ENCODE measurements around the gene PNMA8A.
A peak's percentile ranks its signal among the peaks of the same experiment; 100 is the strongest.

The PNMA8A gene

DNA sequence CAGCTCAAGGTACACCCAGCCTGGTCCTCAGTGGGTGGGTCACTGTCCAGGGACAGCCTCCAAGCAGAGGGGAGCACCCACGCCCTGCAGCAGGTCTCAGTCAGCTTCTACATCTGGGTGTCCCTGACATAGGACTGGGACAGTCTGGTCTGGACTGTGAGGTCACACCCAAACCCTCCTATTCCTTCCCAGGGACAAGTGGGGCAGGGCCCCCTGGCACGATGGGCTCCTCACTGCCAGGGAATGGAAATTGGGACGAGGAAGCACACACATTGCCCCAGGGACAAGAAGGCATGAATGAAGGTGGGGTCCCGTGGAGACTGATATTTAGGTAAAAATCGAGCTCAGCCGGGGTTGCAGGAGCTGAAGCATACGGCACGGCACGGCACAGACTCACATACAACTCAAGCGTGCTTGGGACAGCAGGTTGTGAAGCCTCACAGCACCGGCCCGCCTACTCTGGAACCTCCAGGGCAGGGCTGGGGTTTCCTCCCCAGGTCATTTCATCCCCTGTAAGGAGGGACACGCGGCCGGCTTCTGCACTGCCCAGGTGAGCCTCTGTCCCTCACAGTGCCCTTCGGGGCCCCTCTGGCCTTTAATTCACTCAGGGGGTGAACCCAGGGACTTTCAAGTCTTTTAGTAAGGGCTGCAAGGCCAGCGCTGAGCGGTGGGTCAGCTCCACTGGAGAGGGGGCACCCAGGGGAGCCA, 20.8 kb upstream of the PNMA8A start:
- TF ChIP-seq, protein P1, sequence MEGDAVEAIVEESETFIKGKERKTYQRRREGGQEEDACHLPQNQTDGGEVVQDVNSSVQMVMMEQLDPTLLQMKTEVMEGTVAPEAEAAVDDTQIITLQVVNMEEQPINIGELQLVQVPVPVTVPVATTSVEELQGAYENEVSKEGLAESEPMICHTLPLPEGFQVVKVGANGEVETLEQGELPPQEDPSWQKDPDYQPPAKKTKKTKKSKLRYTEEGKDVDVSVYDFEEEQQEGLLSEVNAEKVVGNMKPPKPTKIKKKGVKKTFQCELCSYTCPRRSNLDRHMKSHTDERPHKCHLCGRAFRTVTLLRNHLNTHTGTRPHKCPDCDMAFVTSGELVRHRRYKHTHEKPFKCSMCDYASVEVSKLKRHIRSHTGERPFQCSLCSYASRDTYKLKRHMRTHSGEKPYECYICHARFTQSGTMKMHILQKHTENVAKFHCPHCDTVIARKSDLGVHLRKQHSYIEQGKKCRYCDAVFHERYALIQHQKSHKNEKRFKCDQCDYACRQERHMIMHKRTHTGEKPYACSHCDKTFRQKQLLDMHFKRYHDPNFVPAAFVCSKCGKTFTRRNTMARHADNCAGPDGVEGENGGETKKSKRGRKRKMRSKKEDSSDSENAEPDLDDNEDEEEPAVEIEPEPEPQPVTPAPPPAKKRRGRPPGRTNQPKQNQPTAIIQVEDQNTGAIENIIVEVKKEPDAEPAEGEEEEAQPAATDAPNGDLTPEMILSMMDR (IDR thresholded peaks at IDR 0.05; ENCODE audit: low read depth, low read length) = no peak
- DNase-seq (ENCODE audit: extremely low read depth, low read depth) = no peak

DNA sequence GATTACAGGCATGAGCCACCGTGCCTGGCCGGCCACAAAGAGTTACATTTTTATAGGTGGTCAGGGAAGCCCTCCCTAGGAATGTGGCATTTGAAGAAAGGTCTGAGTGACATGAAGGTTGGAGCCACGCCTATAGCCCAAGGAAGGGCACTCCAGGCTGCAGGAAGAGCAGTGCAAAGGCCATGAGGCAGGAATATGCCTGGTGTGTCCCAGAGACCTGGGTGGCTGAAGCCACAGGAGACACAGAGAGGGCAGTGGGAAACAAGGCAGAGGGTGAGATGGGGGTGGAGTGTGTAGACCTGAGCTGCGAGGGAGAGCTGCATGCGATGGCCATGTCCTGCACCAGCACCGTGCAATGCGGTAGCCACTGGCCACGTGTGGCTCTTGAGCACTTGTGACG, 19.4 kb upstream of the PNMA8A start:
- TF ChIP-seq, protein P1 (IDR thresholded peaks at IDR 0.05; ENCODE audit: low read depth, low read length) = no peak
- no peak for DNase-seq (ENCODE audit: extremely low read depth, low read depth)

DNA sequence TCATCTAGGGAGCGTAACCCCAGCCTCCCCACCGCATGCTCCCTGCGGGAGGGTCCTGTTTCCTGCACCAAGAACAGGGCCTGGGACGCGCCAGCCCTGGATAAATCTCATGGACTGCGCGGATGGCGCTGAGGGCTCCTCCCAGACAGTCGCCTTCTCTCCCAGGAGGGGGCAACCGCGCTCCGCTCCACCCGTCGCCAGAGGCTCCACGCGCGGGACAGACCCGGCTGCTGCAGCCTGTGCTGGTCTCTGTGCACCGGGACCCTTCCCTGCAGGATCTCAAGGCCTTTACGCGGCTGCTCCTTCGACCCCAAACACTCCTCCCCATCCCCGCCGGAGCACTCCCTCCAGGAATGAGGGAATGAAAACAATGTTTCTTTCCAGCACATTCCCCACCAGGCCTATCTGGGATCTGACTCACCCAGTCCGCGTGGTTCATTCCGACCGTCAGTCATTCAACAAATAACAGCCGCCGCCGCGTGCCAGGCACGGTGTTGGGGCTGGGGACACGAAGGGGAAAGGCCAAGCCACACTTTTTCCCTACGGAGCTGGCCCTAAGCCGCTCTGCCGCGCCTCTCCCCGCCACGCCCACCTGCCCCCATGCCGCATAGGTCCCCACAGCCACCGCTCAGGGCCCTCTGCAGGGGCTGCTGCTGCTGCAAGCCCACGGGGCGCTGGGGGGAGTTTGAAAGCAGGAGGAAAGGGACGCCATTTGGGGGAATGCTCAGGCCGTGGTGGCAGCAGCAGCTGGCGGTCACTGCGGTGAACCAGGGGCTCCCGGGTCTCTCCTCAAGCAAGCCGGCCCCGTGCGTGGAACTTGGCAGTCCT, 18.3 kb upstream of the PNMA8A start:
- TF ChIP-seq, protein P1 (IDR thresholded peaks at IDR 0.05; ENCODE audit: low read depth, low read length) = peak; percentile 46
- DNase-seq (ENCODE audit: extremely low read depth, low read depth) = no peak

DNA sequence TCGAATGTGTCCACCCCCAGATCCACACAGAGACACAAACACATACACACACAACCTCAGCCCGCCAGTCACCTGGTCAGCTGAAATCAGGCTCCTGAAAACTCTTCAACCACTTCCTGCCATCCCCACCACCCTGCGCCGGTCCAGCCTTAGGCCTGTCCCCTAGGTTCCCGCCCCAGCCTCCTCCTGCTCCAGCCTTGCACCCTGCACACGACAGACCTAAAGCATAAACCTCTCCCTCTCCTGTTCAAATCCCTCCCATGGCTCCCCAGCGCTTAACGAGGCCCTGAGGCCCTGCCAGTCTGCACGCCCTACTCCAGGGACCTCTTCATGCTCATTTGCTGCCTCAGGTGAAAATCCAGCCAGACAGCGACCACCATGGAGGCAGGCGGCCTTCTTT, 17.2 kb upstream of the PNMA8A start:
- TF ChIP-seq, protein P1 (IDR thresholded peaks at IDR 0.05; ENCODE audit: low read depth, low read length) = no peak
- no peak for DNase-seq (ENCODE audit: extremely low read depth, low read depth)

DNA sequence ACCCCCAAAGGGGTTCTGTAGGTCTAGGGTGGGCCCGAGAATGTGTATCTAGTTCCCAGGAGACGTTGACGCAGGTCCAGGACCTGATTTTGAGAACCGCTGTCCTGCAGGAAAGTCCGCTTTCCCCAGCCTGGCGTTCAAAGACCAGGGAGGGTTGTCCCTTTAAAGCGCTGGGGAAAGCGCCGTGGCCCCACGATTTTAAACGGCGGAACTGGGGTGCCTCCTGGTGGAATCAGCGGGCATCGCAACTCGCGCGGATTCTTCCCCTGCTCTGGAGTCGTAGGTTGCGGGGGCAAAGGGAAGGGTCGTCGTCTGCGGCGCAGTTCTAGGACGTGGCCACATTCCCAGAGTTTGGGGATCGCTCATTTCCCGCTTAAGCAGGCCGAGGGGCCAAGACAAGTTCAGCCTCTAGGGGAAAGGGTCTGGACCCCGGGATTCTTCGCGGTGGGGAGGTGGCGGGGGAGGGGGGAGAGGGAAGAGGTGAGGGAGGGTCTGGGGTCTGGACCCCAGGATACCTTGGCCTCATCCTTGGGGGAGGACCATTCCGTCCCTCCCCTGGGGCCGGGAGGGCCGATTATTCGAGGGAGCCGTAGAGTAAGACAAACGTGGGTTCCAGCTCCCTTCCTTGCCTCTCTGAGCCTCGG, 16.6 kb upstream of the PNMA8A start:
- TF ChIP-seq, protein P1 (IDR thresholded peaks at IDR 0.05; ENCODE audit: low read depth, low read length) = peak; percentile 95
- no peak for DNase-seq (ENCODE audit: extremely low read depth, low read depth)

DNA sequence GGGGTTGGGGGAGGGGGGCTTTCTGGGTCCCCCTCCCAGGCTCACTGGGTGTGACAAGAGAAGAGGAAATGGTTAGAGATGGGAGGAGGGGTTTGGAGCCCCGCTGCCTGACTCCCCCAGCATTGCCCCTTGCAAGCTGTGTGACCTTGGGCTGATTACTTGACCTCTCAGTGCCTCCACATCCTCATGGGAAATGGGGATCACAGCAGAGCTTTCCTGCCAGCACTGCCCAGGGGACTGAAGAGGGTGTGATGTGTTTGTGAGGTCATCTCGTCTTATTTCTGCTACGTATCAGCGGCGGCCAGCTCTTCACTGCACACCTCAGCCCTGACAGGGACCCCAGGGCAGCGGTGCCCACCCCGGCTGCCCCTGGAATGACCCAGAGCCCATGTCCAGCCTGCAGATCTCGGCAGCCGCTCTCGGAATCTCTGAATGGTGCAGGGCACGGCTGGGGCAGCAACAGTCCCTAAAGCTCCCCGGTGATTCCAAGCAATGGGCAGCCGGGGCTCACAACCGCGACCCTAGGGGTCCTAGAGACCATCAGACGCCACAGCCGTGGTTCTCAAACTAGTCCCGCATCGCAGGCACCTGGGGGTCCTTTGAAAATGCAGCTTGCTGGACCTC, 15.9 kb upstream of the PNMA8A start:
- TF ChIP-seq, protein P1 (IDR thresholded peaks at IDR 0.05; ENCODE audit: low read depth, low read length) = no peak
- no peak for DNase-seq (ENCODE audit: extremely low read depth, low read depth)

Data from AG09319 (cell line).